GM12891 (cell line): Measurements from ENCODE around the gene MNS1.

Experiments
- POLR2A ChIP-seq: IDR thresholded peaks from 2 replicates; pipeline ENCODE4 v1.6.1; 2011; ENCODE audit warnings: low read depth, low read length, control low read depth
- POLR2AphosphoS5 ChIP-seq: IDR thresholded peaks from 2 replicates; pipeline ENCODE4 v1.6.1; 2011; ENCODE audit warnings: low read depth, low read length, control low read depth
- POU2F2 ChIP-seq: IDR thresholded peaks from 2 replicates; pipeline ENCODE4 v1.6.1; 2011; ENCODE audit warnings: low read depth, mild to moderate bottlenecking, control low read depth, low read length, moderate library complexity
- SPI1 ChIP-seq: IDR thresholded peaks from 2 replicates; pipeline ENCODE4 v1.6.1; 2011; ENCODE audit warnings: low read depth, low read length, control low read depth
- TAF1 ChIP-seq: IDR thresholded peaks from 2 replicates; pipeline ENCODE4 v1.6.1; 2011; ENCODE audit warnings: low read depth, low read length, control low read depth

- TF ChIP-seq POLR2A = no peak
- TF ChIP-seq SPI1 = no peak
- TF ChIP-seq POLR2AphosphoS5 = no peak
- TF ChIP-seq POU2F2 = no peak
- no peak for TF ChIP-seq TAF1
These were observed 30.1 kb upstream of the MNS1 start for GRCh38 chr15:56495053-56495452.
